LHCN-M2 (cell line): Measurements from ENCODE around the gene GPAM. TPM values are rescaled to one million over a fixed set of nuclear protein-coding genes. Genes with fewer than 3 reads are reported as not detected.
A peak's percentile ranks its signal among the peaks of the same experiment; 100 is the strongest.
"Not testable (repeated sequence)": the region's sequence is repeated elsewhere in the genome, so short reads cannot be mapped to it uniquely, and the experiment has no call there.

Experiments
- DNase-seq: peaks from one replicate; pipeline ENCODE4 v3.0.0-alpha.2; 2012; ENCODE audit warnings: low read depth
- total RNA-seq: library from RNA; depleted of rRNA; stranded (reverse); fragments of >200 nt; gene quantifications from 2 replicates; pipeline ENCODE4 v1.2.3, GENCODE V29; 2014; rRNA removed

GPAM gene
- total RNA-seq, 1 experiment from 2014 or later, result 11.5 TPM

DNA sequence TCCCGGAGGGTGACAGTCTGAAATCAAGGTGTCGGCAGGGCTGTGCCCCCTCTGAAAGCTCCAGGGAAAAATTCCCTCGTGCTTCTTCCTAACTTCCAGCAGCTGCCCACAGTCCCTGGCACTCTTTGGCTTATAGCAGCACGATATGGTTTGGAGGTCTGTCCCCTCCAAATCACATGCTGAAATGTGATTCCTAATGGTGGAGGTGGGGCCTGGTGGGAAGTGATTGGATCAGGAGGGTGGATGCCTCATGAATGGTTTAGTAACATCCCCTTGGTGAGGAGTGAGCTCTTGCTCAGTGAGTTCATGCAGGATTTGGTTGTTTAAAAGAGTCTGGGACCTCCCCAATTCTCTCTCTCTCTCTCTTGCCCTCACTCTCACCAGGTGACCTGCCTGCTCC lies 51.1 kb downstream of the GPAM start:
- DNase-seq, result no peak

DNA sequence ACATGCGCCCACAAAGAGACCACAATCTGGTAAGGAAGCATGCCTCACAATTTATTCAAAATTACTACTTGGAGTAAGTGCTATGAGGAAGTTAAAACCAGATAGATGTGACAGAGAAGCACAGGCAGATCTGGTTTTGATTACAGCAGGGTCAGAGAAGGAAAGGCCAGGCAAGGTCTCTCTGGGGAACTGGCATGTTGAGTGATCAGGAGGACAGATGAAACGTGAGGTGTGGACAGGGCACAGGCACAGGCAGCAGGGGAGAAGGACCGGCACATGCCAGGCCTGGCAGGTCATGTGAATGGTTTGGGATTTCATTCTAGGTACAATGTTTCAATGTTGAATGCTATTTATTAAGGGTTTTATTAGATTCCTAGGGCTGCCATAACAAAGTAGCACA lies 51.6 kb downstream of the GPAM start:
- DNase-seq, result no peak

DNA sequence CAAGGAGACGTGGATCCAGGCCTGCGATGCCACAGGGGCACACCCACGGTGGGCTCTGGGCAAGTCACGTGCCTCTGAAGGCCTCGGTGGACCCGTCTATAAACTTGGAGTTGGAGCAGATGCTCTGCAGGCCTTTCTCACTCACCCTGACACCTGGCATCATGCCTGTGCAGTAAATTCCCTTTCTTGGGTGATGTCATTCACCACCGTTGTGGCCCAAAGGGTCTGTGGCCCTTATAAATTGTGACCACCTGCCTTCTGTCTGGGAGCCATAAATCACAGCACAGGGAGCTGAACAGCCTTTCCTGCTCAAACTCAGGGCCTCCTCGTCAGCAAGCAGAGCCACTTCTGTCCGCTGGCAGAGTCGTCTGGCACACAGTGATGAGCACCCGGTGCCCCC lies 52.2 kb downstream of the GPAM start:
- peak; percentile 9 for DNase-seq

DNA sequence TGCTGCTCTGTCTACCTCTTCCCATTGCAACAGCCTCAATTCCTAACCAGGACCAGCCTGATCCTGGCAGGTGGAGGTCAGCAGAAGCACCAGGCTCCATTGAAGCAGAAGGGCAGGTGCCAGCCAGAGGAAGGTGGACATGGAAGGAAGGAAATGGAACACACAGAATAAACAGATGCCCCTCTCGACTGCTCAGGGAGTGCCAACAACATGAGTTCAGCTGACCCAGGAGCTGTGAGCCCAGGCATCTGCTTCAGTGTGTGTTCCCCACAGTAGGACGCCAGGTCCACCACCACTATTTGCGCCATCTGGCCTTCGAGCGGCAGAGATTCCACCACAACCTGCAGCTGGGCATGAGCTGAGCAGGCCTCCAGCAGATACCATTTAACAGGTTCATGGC lies 56.7 kb downstream of the GPAM start:
- DNase-seq, result no peak

DNA sequence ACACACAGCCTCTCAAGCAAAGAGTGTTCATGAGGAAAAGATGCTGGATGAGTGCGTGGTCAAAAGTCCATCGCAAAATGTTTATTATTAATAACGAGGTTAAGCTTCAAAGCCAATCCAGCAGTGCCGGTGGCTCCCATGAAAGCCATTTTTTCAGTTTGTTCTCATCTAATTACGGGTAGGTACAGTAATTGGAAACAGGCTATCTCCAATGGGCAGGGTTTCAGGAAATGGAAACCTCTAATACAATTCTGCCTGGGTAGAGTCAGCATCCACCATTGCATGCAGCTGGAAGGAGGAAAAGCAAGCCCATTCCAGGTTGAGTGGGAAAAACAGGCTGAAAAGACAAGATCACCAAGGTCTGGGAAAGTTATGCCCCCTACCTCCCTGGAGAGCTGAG lies 57.4 kb downstream of the GPAM start:
- DNase-seq, result no peak

DNA sequence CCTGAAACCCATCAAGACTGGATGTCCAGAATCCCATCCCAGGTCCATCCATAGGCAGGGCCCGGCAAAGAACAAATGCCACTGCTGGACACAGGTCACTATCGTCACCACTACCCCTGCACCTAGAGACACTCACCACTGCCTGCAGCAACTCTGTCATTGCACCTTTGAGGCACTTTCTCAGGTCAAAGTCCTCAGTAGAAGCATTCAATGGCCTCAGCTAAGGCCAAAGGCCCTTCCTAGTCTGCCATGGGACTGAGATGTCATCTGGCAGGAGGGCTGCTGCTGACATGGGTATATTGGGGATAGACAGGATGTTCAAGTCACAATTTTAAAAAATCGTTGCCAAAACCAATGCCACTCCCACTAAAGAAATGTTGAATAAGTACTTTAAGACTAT lies 58.7 kb downstream of the GPAM start:
- no peak for DNase-seq

DNA sequence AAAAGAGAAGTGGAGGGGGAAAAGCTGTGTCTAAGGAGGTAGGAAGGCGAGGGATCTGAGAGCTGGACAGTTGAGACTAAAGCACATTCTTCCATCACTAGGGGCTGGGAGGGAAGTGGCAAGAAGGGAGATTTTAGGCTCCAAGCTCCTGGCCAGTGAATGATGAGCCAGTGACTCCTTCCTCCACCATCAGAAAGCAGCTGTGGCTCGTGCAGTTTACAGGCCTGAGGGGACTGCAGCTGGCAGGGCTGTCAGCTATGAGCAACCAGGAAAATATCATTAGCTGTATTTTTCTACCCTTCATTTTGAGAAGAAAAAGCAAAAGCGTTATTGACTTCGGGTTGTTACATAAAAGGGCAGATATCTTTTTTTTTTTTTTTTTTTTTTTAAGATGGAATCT lies 60.7 kb downstream of the GPAM start:
- DNase-seq, result no peak

DNA sequence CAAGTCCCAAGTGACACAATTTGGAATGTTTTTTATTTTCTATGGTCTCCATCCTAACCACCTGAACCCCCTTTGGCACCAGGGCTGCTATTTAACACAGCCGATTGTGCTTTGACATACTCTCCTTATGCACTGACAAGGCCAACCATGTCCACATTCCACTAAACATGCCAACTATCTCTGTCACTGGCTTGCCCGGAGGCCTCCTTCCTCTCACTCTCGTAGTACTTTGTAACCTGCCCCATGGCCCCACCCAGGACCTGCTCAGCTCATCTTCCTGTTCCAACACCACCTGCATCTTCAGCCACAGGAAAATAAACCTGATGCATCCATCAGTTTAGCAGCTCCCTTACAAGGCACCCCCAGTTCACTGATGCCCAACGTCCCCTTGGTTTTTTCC lies 63.1 kb downstream of the GPAM start:
- DNase-seq, result no peak

DNA sequence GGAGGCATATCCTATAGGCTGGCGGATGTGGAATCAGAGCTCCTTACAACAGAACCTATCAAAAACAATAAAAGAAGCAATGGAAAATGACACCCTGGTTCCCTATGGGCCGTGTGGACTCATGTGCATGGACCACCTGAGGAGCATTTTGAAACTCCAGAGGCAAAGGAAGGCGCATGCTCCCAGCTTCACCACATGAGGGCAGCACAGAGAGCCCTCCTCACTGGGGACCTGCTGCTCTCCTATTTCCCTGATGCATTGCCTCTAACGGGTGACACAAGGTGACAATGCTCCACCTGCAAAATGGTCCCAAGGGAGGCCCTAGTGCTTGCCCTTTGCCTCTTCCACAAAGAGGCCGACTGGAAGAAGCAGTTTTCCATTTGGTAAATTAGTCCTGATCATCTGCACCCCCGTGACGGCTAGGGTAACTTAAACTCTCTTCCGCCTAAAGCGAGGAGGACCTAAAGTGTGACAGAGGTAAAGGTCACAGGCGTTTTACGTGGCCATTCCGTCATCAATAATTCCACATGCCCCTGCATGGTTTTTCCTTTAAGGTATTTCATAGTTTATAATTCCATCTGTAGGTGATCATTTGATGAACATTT lies 67.7 kb downstream of the GPAM start:
- peak; percentile 13 for DNase-seq

DNA sequence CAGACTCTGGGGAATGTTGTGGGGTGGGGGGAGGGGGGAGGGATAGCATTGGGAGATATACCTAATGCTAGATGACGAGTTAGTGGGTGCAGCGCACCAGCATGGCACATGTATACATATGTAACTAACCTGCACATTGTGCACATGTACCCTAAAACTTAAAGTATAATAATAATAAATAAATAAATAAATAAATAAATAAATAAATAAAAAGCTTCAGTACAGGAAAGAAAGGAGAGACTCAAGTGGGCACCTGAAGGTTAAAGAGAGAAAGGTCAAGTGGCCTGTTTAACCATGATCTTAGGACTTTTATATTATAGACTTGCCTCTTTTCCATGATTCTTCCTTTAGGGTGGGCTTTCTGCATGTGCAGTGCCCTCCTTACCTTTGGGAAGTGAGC lies 73.8 kb downstream of the GPAM start:
- not testable (repeated sequence) for DNase-seq

Other genes starting within 250 kb of the GPAM start
- not detected in 2 replicates for gene TECTB, start 99.6 kb upstream of the GPAM start, total RNA-seq
- 0.29 and 0.71 TPM in 2 replicates for gene ACSL5, start 190.4 kb upstream of the GPAM start, total RNA-seq